SK-N-MC (cell line): ENCODE measurements around the gene CMPK1.

ENCODE experiments used
- EZH2 ChIP-seq: fragments of 200-600 bp; sonication (generic); IDR thresholded peaks from one replicate; pipeline ENCODE4 v1.6.1; 2017; ENCODE audit warnings: antibody characterized with exemption
- FOXP2 ChIP-seq: optimal IDR thresholded peaks from 2 replicates; pipeline ENCODE3; 2011; ENCODE audit warnings: mild to moderate bottlenecking, moderate library complexity; ENCODE audit not compliant: insufficient read depth; ENCODE audit errors: extremely low read length, control extremely low read depth
- POLR2AphosphoS5 ChIP-seq: IDR thresholded peaks from 2 replicates; pipeline ENCODE4 v1.6.1; 2012; ENCODE audit warnings: mild to moderate bottlenecking, low read depth, low read length, borderline replicate concordance

GRCh38 chr1:47351305-47351704 lies 17.7 kb downstream of the CMPK1 start:
- no peak for TF ChIP-seq EZH2
- TF ChIP-seq POLR2AphosphoS5: no peak
- no peak for TF ChIP-seq FOXP2
